ENCODE measurements around the gene SLC26A6.

SLC26A6 gene

DNA sequence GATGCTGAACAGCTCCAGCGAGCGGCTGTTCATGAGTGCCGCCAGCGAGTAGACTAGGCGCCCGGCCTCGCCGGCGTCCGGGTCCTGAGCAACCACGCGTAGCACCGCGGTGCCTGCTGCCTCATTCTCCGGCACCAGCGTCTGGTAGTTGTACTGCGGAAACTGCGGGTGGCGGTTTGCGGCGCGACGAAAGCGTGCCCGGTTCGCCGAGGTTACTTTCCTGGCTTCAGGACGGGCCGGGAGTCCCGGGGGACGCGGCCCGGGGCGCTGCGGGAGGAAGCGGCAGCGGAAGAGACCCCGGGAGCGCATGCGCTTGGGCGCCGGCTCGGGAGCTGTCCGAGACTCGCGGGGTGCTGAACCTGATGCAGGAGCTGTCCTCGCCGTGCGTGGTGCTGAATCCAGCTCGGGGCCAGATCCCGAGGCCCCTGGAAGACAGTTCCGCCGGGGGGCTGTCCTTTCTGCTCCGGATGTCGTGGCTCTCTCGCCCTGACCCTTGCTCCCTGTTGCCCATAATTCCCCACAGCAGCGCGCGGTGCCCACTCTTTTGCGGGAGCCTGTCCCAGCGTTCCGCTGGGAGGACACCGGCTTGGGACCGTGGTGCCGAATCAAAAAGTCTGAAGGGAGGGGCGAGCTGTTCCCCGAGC, 26.4 kb upstream of the SLC26A6 start:
- no peak for DNase-seq

GRCh38 chr3:48660800-48661400, 25.6 kb upstream of the SLC26A6 start:
- no peak for DNase-seq

GRCh38 chr3:48656841-48657281, 21.6 kb upstream of the SLC26A6 start:
- no peak for DNase-seq

DNA sequence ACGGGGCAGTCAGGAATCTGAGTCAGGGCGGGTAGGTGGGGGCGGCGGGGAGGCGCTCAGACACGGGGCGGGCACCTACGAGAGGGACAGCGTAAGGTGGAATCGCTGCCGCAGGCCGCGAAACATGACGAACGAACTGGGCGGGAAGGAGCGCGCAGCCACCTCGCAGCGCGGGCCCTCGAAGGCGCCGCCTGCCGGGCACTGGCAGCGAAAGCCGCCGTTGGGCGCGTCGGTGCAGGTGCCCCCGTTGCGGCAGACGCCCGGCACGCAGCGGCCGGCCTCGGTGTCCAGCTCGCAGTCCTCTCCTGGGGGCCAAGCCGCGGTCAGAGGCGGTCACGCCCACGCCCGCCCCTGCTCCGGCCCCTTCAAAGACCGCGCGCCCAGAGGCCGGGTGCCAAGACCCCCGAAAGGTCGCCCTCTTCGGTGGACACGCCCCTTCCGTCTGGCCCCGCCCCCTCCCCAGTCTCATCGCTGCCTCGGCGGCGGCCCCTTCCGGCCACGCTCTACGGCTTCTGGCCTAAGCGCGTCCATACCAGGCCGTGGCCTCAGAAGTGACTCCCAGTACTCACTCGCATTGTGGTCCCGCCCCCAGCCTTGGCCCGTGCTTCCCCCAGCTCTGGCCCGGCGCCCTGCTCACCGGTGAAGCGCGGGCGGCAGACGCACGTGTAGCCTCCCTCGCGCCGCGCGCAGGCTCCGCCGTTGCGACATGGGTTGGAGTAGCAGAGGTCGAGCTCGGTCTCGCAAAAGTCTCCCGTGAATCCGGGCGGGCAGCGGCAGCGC, 21.0 kb upstream of the SLC26A6 start:
- no peak for DNase-seq

DNA sequence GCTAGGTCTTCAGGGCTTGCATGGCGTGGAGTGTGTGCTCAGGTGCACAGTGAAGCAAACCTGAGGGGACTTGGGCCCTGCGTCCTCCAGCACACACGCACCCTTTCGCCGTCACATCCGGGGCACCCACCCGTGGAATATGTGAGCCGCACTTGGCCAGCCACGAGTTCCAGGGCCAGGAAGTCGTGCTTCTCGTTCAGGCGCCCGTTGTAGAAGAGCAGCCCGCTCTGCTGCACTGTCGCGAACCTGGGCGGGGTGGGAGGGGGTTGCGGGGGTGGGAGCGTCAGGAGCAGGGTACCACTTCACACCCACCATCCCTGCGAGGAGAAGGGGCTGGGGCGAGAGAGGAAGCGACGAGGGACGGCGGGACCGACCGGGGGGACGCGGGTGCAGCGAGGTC, 20.3 kb upstream of the SLC26A6 start:
- no peak for DNase-seq

- DNase-seq = no peak
Observed at GRCh38 chr3:48655063-48655462, 19.8 kb upstream of the SLC26A6 start.

DNA sequence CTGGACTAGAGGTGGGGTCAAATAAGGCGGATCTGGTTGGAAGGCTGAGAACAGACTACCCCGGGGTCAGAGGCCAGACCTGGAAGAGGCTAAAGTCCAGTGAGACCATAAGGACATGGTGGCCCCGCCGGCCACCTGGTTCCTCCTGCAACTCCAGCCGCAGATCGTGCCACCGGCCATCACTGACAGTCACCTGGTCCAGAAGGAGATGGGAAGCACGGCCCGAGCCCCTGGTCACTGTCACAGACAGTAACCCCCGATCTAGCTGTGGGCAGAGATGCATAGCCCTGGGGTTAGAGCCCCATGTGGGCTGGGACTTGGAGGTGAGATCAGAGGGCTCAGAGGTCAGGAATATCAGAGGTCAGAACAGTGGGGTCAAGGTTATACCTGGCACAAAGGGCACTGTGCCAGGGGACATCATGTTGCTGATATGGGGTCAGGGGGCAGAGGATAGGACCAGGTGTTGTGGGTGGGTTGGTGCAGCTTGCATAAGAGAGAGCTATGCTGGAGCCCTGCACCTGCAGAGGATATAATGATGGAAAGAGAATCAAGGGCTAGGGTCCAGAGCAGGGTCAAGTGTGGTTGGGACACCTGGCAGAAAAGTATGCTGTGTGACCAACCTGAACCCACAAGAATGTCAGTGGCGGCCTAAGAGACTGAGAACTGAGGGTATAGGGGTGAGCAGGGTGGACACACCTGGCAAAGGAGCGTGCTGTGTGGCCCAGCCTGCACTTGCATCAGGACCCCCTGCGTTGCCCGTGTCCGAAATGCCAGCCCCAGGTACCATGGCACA, 17.9 kb upstream of the SLC26A6 start:
- no peak for DNase-seq

- no peak for DNase-seq
Observed at GRCh38 chr3:48651771-48652170, 16.5 kb upstream of the SLC26A6 start.

GRCh38 chr3:48650723-48651122, 15.5 kb upstream of the SLC26A6 start:
- DNase-seq = no peak

- DNase-seq = no peak
Observed at GRCh38 chr3:48648188-48648850, 13.1 kb upstream of the SLC26A6 start.

DNA sequence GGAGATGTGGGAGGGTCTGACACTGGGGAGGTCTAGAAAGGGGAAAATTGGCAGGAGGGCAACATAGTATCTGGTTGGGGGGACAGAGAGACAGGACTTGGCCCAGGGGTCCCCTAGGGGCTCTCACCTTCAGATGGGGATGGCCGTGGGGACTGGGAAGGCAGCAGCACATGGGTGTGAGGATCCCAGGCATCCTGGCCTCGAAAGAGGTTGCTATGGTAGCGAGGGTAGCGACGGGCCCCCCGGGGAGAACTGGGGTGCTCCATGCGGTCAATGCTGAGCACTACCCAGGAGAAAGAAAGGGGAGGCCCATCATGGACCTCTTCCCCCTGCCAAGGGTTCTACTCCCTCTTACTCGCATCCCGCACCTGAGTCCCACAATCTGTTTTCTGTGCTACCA, 12.5 kb upstream of the SLC26A6 start:
- DNase-seq = no peak

- no peak for DNase-seq
Observed at GRCh38 chr3:48644898-48645760, 9.9 kb upstream of the SLC26A6 start.

DNA sequence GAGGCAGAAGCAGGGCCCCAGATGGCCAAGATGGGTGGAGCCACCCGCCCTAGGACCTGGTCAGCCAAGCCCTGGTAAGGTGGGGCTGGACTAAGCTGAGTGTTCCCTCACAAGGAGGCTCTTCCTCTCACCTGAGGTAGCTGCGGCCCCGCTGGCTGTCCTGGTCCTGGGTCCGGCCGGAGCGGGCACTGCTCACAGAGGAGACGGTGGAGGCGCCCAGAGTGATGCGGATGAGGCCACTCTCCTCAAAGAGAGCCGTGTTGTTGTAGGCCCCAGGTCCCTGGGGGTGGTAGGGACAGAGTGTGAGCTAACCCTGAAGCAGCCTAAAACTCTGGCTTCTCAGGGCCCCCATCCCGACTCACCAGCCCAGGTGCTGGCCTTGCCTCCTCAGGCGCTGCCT, 7.3 kb upstream of the SLC26A6 start:
- no peak for DNase-seq

- DNase-seq = no peak
Observed at GRCh38 chr3:48641396-48641795, 6.1 kb upstream of the SLC26A6 start.

DNA sequence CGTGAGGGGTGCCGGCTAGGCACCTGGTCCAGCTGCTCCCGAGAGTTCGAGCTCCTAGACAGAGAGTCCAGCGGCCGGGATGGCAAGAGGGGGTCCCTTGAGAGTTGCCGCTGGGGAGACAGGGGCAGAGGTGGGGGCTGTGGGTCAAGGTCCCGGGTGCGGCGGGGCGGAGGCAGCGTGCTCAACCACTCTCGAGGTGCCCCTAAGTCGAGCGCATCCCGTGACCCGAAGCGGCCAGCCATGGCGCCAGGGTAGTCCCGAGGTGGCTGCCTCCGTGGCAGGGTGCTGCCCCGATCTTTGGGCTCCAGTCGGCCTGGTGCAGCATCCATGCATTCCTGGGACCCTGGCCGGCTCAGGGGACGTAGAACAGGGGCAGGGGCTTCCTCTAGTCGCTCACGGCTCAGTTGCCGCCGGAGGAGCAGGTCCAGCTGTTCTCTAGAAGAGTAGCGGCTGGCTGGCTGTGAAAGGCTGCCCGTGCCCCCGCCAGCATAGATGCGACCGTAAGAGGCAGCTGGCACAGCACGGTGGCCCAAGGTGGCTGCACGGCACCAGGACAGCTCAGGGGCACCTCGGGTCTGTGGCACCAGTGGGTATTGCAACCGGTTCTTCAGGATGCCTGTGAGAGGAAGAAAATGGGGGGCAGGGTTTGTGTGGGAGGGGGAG, 4.8 kb upstream of the SLC26A6 start:
- DNase-seq = no peak

GRCh38 chr3:48637305-48637704, 2.0 kb upstream of the SLC26A6 start:
- no peak for DNase-seq

DNA sequence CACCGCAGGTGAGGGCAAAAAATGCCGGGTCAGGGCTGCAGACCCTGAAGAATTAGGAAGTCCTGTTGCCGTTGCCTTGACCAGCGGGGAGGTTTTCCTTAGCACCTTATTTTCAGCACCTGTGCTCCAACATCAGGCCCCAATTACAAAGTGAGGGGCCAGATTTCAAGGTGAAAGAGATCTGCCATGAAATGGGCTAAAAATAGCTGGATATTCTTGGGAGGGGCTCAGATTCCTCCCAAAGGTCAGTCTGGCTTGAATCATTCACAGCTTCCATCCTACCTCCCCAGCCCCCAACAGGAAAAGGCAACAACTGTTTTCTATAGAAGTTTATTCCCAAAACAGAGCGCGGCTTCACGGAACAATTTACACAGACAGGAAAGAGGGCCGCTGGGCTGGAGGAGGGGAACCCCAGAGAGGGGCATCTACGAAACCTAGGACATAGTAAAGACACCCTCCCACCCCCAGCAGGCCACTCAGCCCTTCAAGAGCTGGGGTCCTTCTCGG, 941 bp upstream of the SLC26A6 start:
- DNase-seq = no peak

GRCh38 chr3:48634661-48635221, 520 bp downstream of the SLC26A6 start:
- DNase-seq = peak in 1 of 2 experiments; percentile 19

- no peak for DNase-seq
Observed at GRCh38 chr3:48633743-48634142, 1.5 kb downstream of the SLC26A6 start.

GRCh38 chr3:48633256-48633655, 2.0 kb downstream of the SLC26A6 start:
- no peak for DNase-seq
